Panc1 (cell line): ENCODE measurements around the gene CALD1. TPM values are rescaled to one million over a fixed set of nuclear protein-coding genes. Genes with fewer than 3 reads are reported as not detected.
A peak's percentile ranks its signal among the peaks of the same experiment; 100 is the strongest.

Experiments
- ATAC-seq: fragments of 200-7000 bp; cut with Tn5 transposase; 2 replicates; pipeline ENCODE4 v1.9.1; 2020; ENCODE audit warnings: mild to moderate bottlenecking, moderate library complexity
- BruUV-seq: library from RNA; stranded (reverse); fragments of 400-500 nt; replicated peaks from 2 replicates; lab custom pipeline; 2021; lab: Mats Ljungman, UMichigan
- CTCF ChIA-PET: fragments of 300-600 bp; sonication (Branson Sonifier 250); formaldehyde crosslinking; loops from one replicate; lab custom pipeline; 2022; ENCODE audit warnings: antibody characterized with exemption; lab: Charles Lee
- POLR2A ChIA-PET: fragments of 300-600 bp; sonication (Branson Sonifier 250); formaldehyde crosslinking; loops from one replicate; lab custom pipeline; 2022; ENCODE audit warnings: antibody characterized with exemption; lab: Charles Lee
- DNase-seq: peaks from one replicate; pipeline ENCODE4 v3.0.0-alpha.2; 2010; ENCODE audit warnings: low read depth, low spot score
- H3K27ac ChIP-seq: 2 replicates; pipeline ENCODE4 v1.5.1; 2011; ENCODE audit warnings: mild to moderate bottlenecking, low read length, inconsistent platforms
- H3K27me3 ChIP-seq: fragments of 200-500 bp; sonication (Bioruptor generic); 2 replicates; pipeline ENCODE4 v1.6.0; 2014; ENCODE audit warnings: low read length, inconsistent platforms; ENCODE audit not compliant: control insufficient read depth, insufficient read depth
- H3K36me3 ChIP-seq: fragments of 200-500 bp; sonication (Bioruptor generic); 2 replicates; pipeline ENCODE4 v1.5.1; 2014; ENCODE audit warnings: inconsistent platforms, mild to moderate bottlenecking, low read length, moderate library complexity; ENCODE audit not compliant: control insufficient read depth, insufficient read depth
- H3K4me1 ChIP-seq: 2 replicates; pipeline ENCODE4 v1.5.1; 2011; ENCODE audit warnings: inconsistent platforms, mild to moderate bottlenecking, low read length, moderate library complexity; ENCODE audit not compliant: control insufficient read depth, insufficient read depth
- H3K4me3 ChIP-seq, 2 experiments: 2 replicates each; pipeline ENCODE4 v1.5.1; 2011 to 2012; ENCODE audit warnings: low read depth in 2 of 2, low read length in 2 of 2, mild to moderate bottlenecking in 2 of 2, inconsistent platforms in 1 of 2, moderate library complexity in 1 of 2
- H3K9me3 ChIP-seq: fragments of 200-500 bp; sonication (Bioruptor generic); 2 replicates; pipeline ENCODE4 v1.5.1; 2014; ENCODE audit warnings: low read depth, mild to moderate bottlenecking, inconsistent platforms, low read length, moderate library complexity; ENCODE audit not compliant: control insufficient read depth, insufficient read depth
- CTCF ChIP-seq: fragments of 450-650 bp; IDR thresholded peaks from 2 replicates; pipeline ENCODE4 v1.5.1; 2017; ENCODE audit warnings: mild to moderate bottlenecking
- POLR2AphosphoS5 ChIP-seq: IDR thresholded peaks from 2 replicates; pipeline ENCODE4 v1.6.1; 2012; ENCODE audit warnings: mild to moderate bottlenecking, low read depth, low read length, moderate library complexity
- SIN3A ChIP-seq: IDR thresholded peaks from 2 replicates; pipeline ENCODE4 v1.6.1; 2012; ENCODE audit warnings: low read depth, mild to moderate bottlenecking, low read length, moderate library complexity, borderline replicate concordance; ENCODE audit not compliant: insufficient read depth
- TCF7L2 ChIP-seq: IDR thresholded peaks from 2 replicates; pipeline ENCODE4 v1.6.1; 2011; ENCODE audit warnings: mild to moderate bottlenecking, low read depth, low read length, inconsistent platforms
- in situ Hi-C: cut with HindIII; loops from 2 replicates; pipeline ENCODE4 v1.10.0; 2016; ENCODE audit warnings: low sequenced_read_pairs, low pct_unique_long_range_greater_than_20kb
- intact Hi-C: fragments of 100-400 bp; cut with micrococcal nuclease; formaldehyde crosslinking; loops from one replicate; pipeline ENCODE4 v1.10.0; 2022; ENCODE audit not compliant: unreplicated experiment
- total RNA-seq: library from RNA; stranded (reverse); gene quantifications from one replicate; pipeline ENCODE4 v1.2.1, GENCODE V29; 2021; ENCODE audit not compliant: unreplicated experiment
- TF ChIP-seq, protein P1 (sequence below), 2 experiments: IDR thresholded peaks; 2 replicates each; pipeline ENCODE4 v1.6.1; 2011 to 2012; ENCODE audit warnings: low read depth in 2 of 2, control low read depth in 1 of 2, low read length in 1 of 2, mild to moderate bottlenecking in 1 of 2, moderate library complexity in 1 of 2; ENCODE audit not compliant: insufficient read depth in 1 of 2

CALD1 gene
- total RNA-seq, 1 experiment from 2014 or later, result 9.2 TPM

- no peak overlapping the region for H3K4me3 ChIP-seq
- no peak for DNase-seq
These were observed 175.0 kb downstream of the CALD1 start for GRCh38 chr7:134954197-134955082.

DNA sequence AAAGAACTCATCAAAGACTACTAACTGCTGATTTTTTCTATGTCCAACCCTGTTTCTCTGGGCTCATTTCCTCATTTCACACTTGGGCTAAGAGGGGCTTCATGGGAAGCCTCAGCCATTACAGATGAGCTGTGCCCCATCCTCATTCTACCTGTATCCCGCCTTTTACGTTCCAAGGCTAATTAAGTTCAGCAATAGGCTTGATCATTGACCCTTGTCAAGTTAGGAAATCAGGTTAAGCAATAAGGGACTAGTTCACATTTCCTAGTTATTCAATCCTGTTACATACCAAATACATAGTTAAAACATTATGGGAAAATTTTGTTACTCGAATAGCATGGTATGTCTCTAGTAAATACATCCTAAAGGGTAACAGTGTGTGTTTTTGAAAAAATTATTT, 177.6 kb downstream of the CALD1 start:
- Histone ChIP-seq H3K4me3 (no peak overlapping the region), H3K27ac (no peak overlapping the region), H3K9me3 (no peaks in the 10 kb centered on the region), H3K4me1 (no peaks in the 10 kb centered on the region), H3K36me3 (no peaks in the 10 kb centered on the region), H3K27me3 (no peaks in the 10 kb centered on the region)
- ATAC-seq (no peak), DNase-seq (no peak)
- ChIA-PET CTCF (no interaction called here), POLR2A (no interaction called here)
- in situ Hi-C loops (no loop called here), intact Hi-C loops (loop anchor here (10.0 kb wide), 1 partner anchor 522 kb away; no protein-coding TSS in a partner anchor)
- BruUV-seq, result no TSS peak
- TF ChIP-seq, protein P1, sequence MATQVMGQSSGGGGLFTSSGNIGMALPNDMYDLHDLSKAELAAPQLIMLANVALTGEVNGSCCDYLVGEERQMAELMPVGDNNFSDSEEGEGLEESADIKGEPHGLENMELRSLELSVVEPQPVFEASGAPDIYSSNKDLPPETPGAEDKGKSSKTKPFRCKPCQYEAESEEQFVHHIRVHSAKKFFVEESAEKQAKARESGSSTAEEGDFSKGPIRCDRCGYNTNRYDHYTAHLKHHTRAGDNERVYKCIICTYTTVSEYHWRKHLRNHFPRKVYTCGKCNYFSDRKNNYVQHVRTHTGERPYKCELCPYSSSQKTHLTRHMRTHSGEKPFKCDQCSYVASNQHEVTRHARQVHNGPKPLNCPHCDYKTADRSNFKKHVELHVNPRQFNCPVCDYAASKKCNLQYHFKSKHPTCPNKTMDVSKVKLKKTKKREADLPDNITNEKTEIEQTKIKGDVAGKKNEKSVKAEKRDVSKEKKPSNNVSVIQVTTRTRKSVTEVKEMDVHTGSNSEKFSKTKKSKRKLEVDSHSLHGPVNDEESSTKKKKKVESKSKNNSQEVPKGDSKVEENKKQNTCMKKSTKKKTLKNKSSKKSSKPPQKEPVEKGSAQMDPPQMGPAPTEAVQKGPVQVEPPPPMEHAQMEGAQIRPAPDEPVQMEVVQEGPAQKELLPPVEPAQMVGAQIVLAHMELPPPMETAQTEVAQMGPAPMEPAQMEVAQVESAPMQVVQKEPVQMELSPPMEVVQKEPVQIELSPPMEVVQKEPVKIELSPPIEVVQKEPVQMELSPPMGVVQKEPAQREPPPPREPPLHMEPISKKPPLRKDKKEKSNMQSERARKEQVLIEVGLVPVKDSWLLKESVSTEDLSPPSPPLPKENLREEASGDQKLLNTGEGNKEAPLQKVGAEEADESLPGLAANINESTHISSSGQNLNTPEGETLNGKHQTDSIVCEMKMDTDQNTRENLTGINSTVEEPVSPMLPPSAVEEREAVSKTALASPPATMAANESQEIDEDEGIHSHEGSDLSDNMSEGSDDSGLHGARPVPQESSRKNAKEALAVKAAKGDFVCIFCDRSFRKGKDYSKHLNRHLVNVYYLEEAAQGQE (IDR thresholded peaks at IDR 0.05; ENCODE audit: insufficient read depth in 1 of 2, low read depth in 2 of 2, low read length in 1 of 2), result no peak
- TF ChIP-seq SIN3A (no peak), TCF7L2 (no peak), POLR2AphosphoS5 (no peak), CTCF (no peak)

More at GRCh38 chr7:134954197-134955082, 175.0 kb downstream of the CALD1 start:
- in situ Hi-C loops, result no loop called here
- POLR2A ChIA-PET, result no interaction called here
- no peaks in the 10 kb centered on the region for H3K4me1 ChIP-seq
- no peak overlapping the region for H3K27ac ChIP-seq
- no TSS peak for BruUV-seq
- no peaks in the 10 kb centered on the region for H3K9me3 ChIP-seq
- CTCF ChIA-PET, result no interaction called here
- no peak for ATAC-seq
- H3K36me3 ChIP-seq, result no peaks in the 10 kb centered on the region
- intact Hi-C loops, result loop anchor here (10.0 kb wide), 1 partner anchor 520 kb away; no protein-coding TSS in a partner anchor
- no peaks in the 10 kb centered on the region for H3K27me3 ChIP-seq
- TF ChIP-seq, protein P1 (IDR thresholded peaks at IDR 0.05; ENCODE audit: insufficient read depth in 1 of 2, low read depth in 2 of 2, low read length in 1 of 2), result no peak
- TF ChIP-seq CTCF, result peak; percentile 69; the same call in 1 of the 2 replicates
